Measurements from ENCODE around the gene NSUN7. TPM values are rescaled to one million over a fixed set of nuclear protein-coding genes. Genes with fewer than 3 reads are reported as not detected.

NSUN7 gene
- total RNA-seq, 4 donors from 2014 or later, result 8.1 to 37.0 (median 17.3) TPM

DNA sequence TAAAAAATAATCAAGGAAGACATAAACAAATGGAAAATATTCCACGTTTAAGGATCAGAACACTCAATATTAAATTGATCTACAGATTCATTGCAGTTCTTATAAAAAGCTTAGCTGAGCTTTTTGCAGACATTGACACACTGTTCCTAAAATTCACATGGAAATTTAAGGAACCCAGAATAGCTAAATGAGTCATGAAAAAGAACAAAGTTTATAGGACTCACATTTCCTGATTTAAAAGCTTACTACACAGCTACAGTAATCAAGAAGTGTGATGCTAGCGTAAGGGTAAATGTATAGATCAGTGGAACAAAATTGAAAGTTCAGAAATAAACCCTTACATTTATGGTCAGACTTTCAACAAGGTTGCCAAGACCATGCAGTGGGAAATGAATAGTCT lies 33.1 kb downstream of the NSUN7 start:
- Histone ChIP-seq H3K27ac (no peak overlapping the region), H3K4me1 (no peaks in the 10 kb centered on the region), H3K4me3 (no peak overlapping the region), H3K36me3 (no peaks in the 10 kb centered on the region), H3K27me3 (no peaks in the 10 kb centered on the region), H3K9me3 (no peaks in the 10 kb centered on the region)
- WGBS, 2 donors (ENCODE audit: low coverage in 1 of 2), result 78 to 100% methylated on average over 1 to 2 of the region's 2 CpGs
- TF ChIP-seq, protein P1, sequence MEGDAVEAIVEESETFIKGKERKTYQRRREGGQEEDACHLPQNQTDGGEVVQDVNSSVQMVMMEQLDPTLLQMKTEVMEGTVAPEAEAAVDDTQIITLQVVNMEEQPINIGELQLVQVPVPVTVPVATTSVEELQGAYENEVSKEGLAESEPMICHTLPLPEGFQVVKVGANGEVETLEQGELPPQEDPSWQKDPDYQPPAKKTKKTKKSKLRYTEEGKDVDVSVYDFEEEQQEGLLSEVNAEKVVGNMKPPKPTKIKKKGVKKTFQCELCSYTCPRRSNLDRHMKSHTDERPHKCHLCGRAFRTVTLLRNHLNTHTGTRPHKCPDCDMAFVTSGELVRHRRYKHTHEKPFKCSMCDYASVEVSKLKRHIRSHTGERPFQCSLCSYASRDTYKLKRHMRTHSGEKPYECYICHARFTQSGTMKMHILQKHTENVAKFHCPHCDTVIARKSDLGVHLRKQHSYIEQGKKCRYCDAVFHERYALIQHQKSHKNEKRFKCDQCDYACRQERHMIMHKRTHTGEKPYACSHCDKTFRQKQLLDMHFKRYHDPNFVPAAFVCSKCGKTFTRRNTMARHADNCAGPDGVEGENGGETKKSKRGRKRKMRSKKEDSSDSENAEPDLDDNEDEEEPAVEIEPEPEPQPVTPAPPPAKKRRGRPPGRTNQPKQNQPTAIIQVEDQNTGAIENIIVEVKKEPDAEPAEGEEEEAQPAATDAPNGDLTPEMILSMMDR (IDR thresholded peaks at IDR 0.05), result no peak
- TF ChIP-seq POLR2AphosphoS5 (IDR thresholded peaks at IDR 0.05) (no peak), EP300 (IDR thresholded peaks at IDR 0.05; ENCODE audit: low read depth) (no peak), POLR2A (IDR thresholded peaks at IDR 0.05) (no peak)
- DNase-seq, result no peak
- intact Hi-C loops (cut with DNase I; ENCODE audit: low total_unique reads) (no loop called here), in situ Hi-C loops (cut with MboI; ENCODE audit: low pct_ligation_motif_present in 1 of 4, low pct_unique_long_range_greater_than_20kb in 1 of 4, low sequenced_read_pairs in 3 of 4) (no loop called here)

DNA sequence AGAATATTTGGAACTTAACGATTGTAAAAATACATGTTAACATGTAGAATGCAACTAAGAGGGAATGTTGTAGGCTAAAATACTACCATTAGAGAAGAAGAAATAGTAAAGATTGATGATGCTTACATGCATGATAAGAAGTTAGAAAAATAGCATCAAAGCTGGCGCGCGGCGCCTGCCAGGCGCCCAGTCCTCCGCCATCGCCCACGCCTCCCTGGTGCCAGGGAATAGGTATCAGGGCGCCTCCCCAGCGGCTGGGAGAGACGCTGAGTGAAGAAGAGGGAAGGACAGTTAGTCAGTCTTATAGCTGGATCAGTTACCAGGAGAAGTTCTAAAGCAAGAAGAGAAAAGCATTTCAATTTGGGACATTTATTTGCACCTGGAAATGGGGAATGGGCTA lies 36.0 kb downstream of the NSUN7 start:
- Histone ChIP-seq H3K9me3 (no peaks in the 10 kb centered on the region), H3K36me3 (no peaks in the 10 kb centered on the region), H3K4me3 (no peak overlapping the region), H3K27ac (no peak overlapping the region), H3K27me3 (no peaks in the 10 kb centered on the region), H3K4me1 (no peaks in the 10 kb centered on the region)
- intact Hi-C loops (cut with DNase I; ENCODE audit: low total_unique reads), result no loop called here
- no peak for DNase-seq
- in situ Hi-C loops (cut with MboI; ENCODE audit: low pct_ligation_motif_present in 1 of 4, low pct_unique_long_range_greater_than_20kb in 1 of 4, low sequenced_read_pairs in 3 of 4), result no loop called here
- TF ChIP-seq, protein P1 (IDR thresholded peaks at IDR 0.05), result no peak
- WGBS, 2 donors (ENCODE audit: low coverage in 1 of 2), result 86 to 97% methylated on average over 1 to 12 of the region's 12 CpGs

- H3K36me3 ChIP-seq, result no peaks in the 10 kb centered on the region
- no peak overlapping the region for H3K4me3 ChIP-seq
- in situ Hi-C loops (cut with MboI; ENCODE audit: low pct_ligation_motif_present in 1 of 4, low pct_unique_long_range_greater_than_20kb in 1 of 4, low sequenced_read_pairs in 3 of 4) (no loop called here), intact Hi-C loops (cut with DNase I; ENCODE audit: low total_unique reads) (no loop called here)
- no peaks in the 10 kb centered on the region for H3K9me3 ChIP-seq
- no peak for TF ChIP-seq EP300 (IDR thresholded peaks at IDR 0.05; ENCODE audit: low read depth)
- TF ChIP-seq, protein P1 (IDR thresholded peaks at IDR 0.05), result no peak
- no peak for TF ChIP-seq POLR2A (IDR thresholded peaks at IDR 0.05)
- TF ChIP-seq POLR2AphosphoS5 (IDR thresholded peaks at IDR 0.05), result no peak
- no peak overlapping the region for H3K27ac ChIP-seq
- no peaks in the 10 kb centered on the region for H3K27me3 ChIP-seq
- WGBS, 2 donors (ENCODE audit: low coverage in 1 of 2), result 75 to 86% methylated on average over 2 of the region's 2 CpGs
- no peaks in the 10 kb centered on the region for H3K4me1 ChIP-seq
- DNase-seq, result no peak
Measured at GRCh38 chr4:40788331-40788730, 38.6 kb downstream of the NSUN7 start.

GRCh38 chr4:40789031-40789430 lies 39.3 kb downstream of the NSUN7 start:
- TF ChIP-seq POLR2A (IDR thresholded peaks at IDR 0.05) (no peak), POLR2AphosphoS5 (IDR thresholded peaks at IDR 0.05) (no peak), EP300 (IDR thresholded peaks at IDR 0.05; ENCODE audit: low read depth) (no peak)
- TF ChIP-seq, protein P1 (IDR thresholded peaks at IDR 0.05), result no peak
- in situ Hi-C loops (cut with MboI; ENCODE audit: low pct_ligation_motif_present in 1 of 4, low pct_unique_long_range_greater_than_20kb in 1 of 4, low sequenced_read_pairs in 3 of 4), result no loop called here
- H3K27ac ChIP-seq, result no peak overlapping the region
- DNase-seq, result no peak
- no peaks in the 10 kb centered on the region for H3K27me3 ChIP-seq
- no peaks in the 10 kb centered on the region for H3K4me1 ChIP-seq
- 57 to 71% methylated on average over 1 of the region's 1 CpG for WGBS, 2 donors (ENCODE audit: low coverage in 1 of 2)
- no peaks in the 10 kb centered on the region for H3K9me3 ChIP-seq
- intact Hi-C loops (cut with DNase I; ENCODE audit: low total_unique reads), result no loop called here
- no peak overlapping the region for H3K4me3 ChIP-seq
- no peaks in the 10 kb centered on the region for H3K36me3 ChIP-seq

Measured in transverse colon (tissue), 4 donors.